Stimulated activated naive B cell treated with anti-CD40 and anti-IgM and Interleukin-4, amounts not matched to agents 10 μg/mL and 1 μg/mL and 100 μg/mL, for 72 hours (primary cell): ENCODE data around the gene TRAF4.

ENCODE experiments used
- ATAC-seq, 2 donors: fragments of 150-1000 bp; cut with Tn5 transposase; replicated peaks; 2 replicates each; pipeline ENCODE4 v1.10.0; 2021; ENCODE audit warnings: moderate library complexity in 1 of 2
- DNase-seq: peaks from one replicate; pipeline ENCODE4 v3.0.0; 2021
- H3K27ac Mint-ChIP-seq: one replicate; pipeline ENCODE4 v1.8.0; 2022; ENCODE audit warnings: mild to moderate bottlenecking, mixed read lengths
- H3K27me3 Mint-ChIP-seq, 2 donors: one replicate each; pipeline ENCODE4 v1.8.0; 2022; ENCODE audit warnings: mixed read lengths in 2 of 2
- H3K36me3 Mint-ChIP-seq, 2 donors: one replicate each; pipeline ENCODE4 v1.8.0; 2022; ENCODE audit warnings: mixed read lengths in 2 of 2, mild to moderate bottlenecking in 1 of 2
- H3K4me1 Mint-ChIP-seq, 2 donors: one replicate each; pipeline ENCODE4 v1.8.0; 2022; ENCODE audit warnings: mixed read lengths in 2 of 2, mild to moderate bottlenecking in 1 of 2
- H3K4me3 Mint-ChIP-seq, 2 donors: one replicate each; pipeline ENCODE4 v1.8.0; 2022; ENCODE audit warnings: mild to moderate bottlenecking in 2 of 2, mixed read lengths in 2 of 2, moderate library complexity in 1 of 2
- H3K9me3 Mint-ChIP-seq, 2 donors: one replicate each; pipeline ENCODE4 v1.8.0; 2022; ENCODE audit warnings: mixed read lengths in 2 of 2, mild to moderate bottlenecking in 1 of 2

TRAF4 gene

DNA sequence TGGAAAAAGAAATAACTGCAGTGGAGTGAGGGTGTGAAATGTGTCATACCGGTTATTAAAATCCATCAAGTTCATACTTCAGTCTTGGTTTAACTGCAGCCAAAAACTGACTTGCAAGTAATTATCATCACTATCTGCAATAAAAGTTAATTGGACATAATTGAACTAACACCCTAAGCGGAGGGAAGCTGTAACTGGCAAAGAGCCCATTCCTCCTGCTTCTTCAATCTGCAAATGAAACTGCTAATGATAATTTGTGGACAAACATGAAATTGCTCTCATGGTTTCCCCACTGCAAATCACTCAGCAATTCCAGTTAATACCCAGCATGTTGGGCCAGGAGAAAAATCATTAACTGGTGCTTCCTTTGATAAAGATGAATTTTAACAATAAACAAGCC is 52.3 kb downstream of the TRAF4 start:
- peaks cover 1 to 10% of the 10 kb centered on the region in 2 donors for H3K4me1 Mint-ChIP-seq
- no peak for DNase-seq
- peak overlapping the region; percentile 25 for H3K27ac Mint-ChIP-seq
- no peaks in the 10 kb centered on the region for H3K9me3 Mint-ChIP-seq
- ATAC-seq: no peak
- H3K27me3 Mint-ChIP-seq: no peaks in the 10 kb centered on the region
- peaks cover 12% of the 10 kb centered on the region in 2 donors for H3K36me3 Mint-ChIP-seq
- H3K4me3 Mint-ChIP-seq: no peak overlapping the region
